Measurements from ENCODE around the gene PTS. TPM values are rescaled to one million over a fixed set of nuclear protein-coding genes. Genes with fewer than 3 reads are reported as not detected.
"Not testable (repeated sequence)": the region's sequence is repeated elsewhere in the genome, so short reads cannot be mapped to it uniquely, and the experiment has no call there.

PTS gene
- total RNA-seq, 3 donors from 2014 or later: 21.8 to 40.4 (median 38.7) TPM

DNA sequence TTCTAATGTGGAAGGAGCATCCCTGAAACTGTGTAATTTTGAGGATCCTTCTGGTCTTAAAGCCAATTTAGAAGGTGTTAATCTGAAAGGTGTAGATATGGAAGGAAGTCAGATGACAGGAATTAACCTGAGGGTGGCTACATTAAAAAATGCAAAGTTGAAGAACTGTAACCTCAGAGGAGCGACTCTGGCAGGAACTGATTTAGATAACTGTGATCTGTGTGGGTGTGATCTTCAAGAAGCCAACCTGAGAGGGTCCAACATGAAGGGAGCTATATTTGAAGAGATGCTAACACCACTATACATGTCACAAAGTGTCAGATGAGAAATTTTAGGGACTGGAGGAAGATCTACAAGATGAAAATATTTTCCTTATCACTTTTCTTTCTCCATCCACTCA lies 43.4 kb upstream of the PTS start:
- intact Hi-C loops (cut with DNase I; ENCODE audit: low total_unique reads): no loop called here
- H3K36me3 ChIP-seq: no peaks in the 10 kb centered on the region
- no peak for DNase-seq (ENCODE audit: low spot score in 2 of 2)
- H3K9me3 ChIP-seq: no peaks in the 10 kb centered on the region
- H3K4me1 ChIP-seq: no peaks in the 10 kb centered on the region
- no peak overlapping the region for H3K27ac ChIP-seq
- no peaks in the 10 kb centered on the region for H3K27me3 ChIP-seq
- no peak for TF ChIP-seq POLR2AphosphoS5 (IDR thresholded peaks at IDR 0.05)
- no peak for TF ChIP-seq POLR2A (IDR thresholded peaks at IDR 0.05)
- TF ChIP-seq, protein P1, sequence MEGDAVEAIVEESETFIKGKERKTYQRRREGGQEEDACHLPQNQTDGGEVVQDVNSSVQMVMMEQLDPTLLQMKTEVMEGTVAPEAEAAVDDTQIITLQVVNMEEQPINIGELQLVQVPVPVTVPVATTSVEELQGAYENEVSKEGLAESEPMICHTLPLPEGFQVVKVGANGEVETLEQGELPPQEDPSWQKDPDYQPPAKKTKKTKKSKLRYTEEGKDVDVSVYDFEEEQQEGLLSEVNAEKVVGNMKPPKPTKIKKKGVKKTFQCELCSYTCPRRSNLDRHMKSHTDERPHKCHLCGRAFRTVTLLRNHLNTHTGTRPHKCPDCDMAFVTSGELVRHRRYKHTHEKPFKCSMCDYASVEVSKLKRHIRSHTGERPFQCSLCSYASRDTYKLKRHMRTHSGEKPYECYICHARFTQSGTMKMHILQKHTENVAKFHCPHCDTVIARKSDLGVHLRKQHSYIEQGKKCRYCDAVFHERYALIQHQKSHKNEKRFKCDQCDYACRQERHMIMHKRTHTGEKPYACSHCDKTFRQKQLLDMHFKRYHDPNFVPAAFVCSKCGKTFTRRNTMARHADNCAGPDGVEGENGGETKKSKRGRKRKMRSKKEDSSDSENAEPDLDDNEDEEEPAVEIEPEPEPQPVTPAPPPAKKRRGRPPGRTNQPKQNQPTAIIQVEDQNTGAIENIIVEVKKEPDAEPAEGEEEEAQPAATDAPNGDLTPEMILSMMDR (IDR thresholded peaks at IDR 0.05): no peak
- H3K4me3 ChIP-seq: no peak overlapping the region

GRCh38 chr11:112185883-112186282 lies 40.3 kb upstream of the PTS start:
- Histone ChIP-seq H3K36me3 (no peaks in the 10 kb centered on the region), H3K4me3 (no peak overlapping the region), H3K9me3 (no peaks in the 10 kb centered on the region), H3K27ac (no peak overlapping the region), H3K27me3 (no peaks in the 10 kb centered on the region), H3K4me1 (no peaks in the 10 kb centered on the region)
- no peak for DNase-seq (ENCODE audit: low spot score in 2 of 2)
- intact Hi-C loops (cut with DNase I; ENCODE audit: low total_unique reads): no loop called here
- TF ChIP-seq, protein P1 (IDR thresholded peaks at IDR 0.05): no peak
- TF ChIP-seq POLR2AphosphoS5 (IDR thresholded peaks at IDR 0.05) (no peak), POLR2A (IDR thresholded peaks at IDR 0.05) (no peak)

- no peaks in the 10 kb centered on the region for H3K36me3 ChIP-seq
- H3K4me1 ChIP-seq: no peaks in the 10 kb centered on the region
- no peak overlapping the region for H3K4me3 ChIP-seq
- H3K27ac ChIP-seq: no peak overlapping the region
- intact Hi-C loops (cut with DNase I; ENCODE audit: low total_unique reads): no loop called here
- no peak for TF ChIP-seq POLR2A (IDR thresholded peaks at IDR 0.05)
- TF ChIP-seq POLR2AphosphoS5 (IDR thresholded peaks at IDR 0.05): no peak
- TF ChIP-seq, protein P1 (IDR thresholded peaks at IDR 0.05): no peak
- no peaks in the 10 kb centered on the region for H3K27me3 ChIP-seq
- no peak for DNase-seq (ENCODE audit: low spot score in 2 of 2)
- no peaks in the 10 kb centered on the region for H3K9me3 ChIP-seq
Measured at GRCh38 chr11:112186304-112186703, 39.9 kb upstream of the PTS start.

- H3K4me3 ChIP-seq; H3K36me3 ChIP-seq; H3K4me1 ChIP-seq; intact Hi-C loops (cut with DNase I; ENCODE audit: low total_unique reads); H3K27ac ChIP-seq; H3K9me3 ChIP-seq; DNase-seq (ENCODE audit: low spot score in 2 of 2); H3K27me3 ChIP-seq: not testable (repeated sequence)
Measured at GRCh38 chr11:112195113-112195512, 31.1 kb upstream of the PTS start.

GRCh38 chr11:112195951-112196351 lies 30.3 kb upstream of the PTS start:
- no peaks in the 10 kb centered on the region for H3K9me3 ChIP-seq
- no peaks in the 10 kb centered on the region for H3K36me3 ChIP-seq
- no peak overlapping the region for H3K4me3 ChIP-seq
- no peaks in the 10 kb centered on the region for H3K27me3 ChIP-seq
- no peaks in the 10 kb centered on the region for H3K4me1 ChIP-seq
- intact Hi-C loops (cut with DNase I; ENCODE audit: low total_unique reads): no loop called here
- H3K27ac ChIP-seq: no peak overlapping the region
- TF ChIP-seq POLR2A (IDR thresholded peaks at IDR 0.05) (no peak), POLR2AphosphoS5 (IDR thresholded peaks at IDR 0.05) (no peak)
- TF ChIP-seq, protein P1 (IDR thresholded peaks at IDR 0.05): no peak
- DNase-seq (ENCODE audit: low spot score in 2 of 2): no peak

DNA sequence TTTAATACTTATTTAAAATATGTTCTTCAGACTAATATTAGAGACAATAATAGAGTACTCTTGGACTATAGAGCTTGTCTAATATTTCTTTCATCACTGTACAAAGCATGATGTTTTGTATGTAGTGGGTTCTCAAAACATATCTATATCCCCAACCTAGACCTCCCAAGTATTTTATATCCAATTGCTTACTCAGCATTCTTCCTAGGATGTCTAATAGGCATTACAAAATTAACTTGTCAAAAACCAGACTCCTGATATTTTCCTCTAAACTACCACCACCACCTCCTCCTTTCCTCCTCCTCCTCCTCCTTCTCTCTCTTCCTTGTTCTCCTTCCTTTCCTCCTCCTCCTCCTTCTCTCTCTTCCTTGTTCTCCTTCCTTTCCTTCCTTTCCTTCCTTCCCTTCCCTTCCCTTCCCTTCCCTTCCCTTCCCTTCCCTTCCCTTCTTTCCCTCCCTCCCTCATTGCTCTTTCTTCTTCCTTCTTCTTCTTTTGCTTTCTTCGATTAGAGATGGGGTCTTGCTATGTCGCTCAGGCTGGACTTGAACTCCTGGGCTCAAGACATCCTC lies 29.6 kb upstream of the PTS start:
- Histone ChIP-seq H3K9me3 (no peaks in the 10 kb centered on the region), H3K4me3 (no peak overlapping the region), H3K27me3 (no peaks in the 10 kb centered on the region), H3K36me3 (no peaks in the 10 kb centered on the region), H3K27ac (no peak overlapping the region), H3K4me1 (no peaks in the 10 kb centered on the region)
- TF ChIP-seq, protein P1 (IDR thresholded peaks at IDR 0.05): no peak
- no peak for TF ChIP-seq POLR2A (IDR thresholded peaks at IDR 0.05)
- DNase-seq (ENCODE audit: low spot score in 2 of 2): no peak
- intact Hi-C loops (cut with DNase I; ENCODE audit: low total_unique reads): no loop called here

DNA sequence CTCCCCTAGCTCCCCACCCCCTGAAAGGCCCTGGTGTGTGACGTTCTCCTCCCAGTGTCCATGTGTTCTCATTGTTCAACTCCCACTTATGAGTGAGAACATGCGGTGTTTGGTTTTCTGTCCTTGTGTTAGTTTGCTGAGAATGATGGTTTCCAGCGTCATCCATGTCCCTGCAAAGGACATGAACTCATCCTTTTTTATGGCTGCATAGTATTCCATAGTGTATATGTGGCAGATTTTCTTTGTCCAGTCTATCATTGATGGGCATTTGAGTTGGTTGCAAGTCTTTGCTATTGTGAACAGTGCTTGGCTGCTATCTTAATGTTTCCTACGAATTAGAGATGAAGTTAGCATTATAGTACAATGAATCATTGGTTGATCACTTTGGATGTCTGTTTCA lies 27.1 kb upstream of the PTS start:
- DNase-seq (ENCODE audit: low spot score in 2 of 2); intact Hi-C loops (cut with DNase I; ENCODE audit: low total_unique reads); H3K4me3 ChIP-seq: not testable (repeated sequence)

More for the DNA sequence above, 27.1 kb upstream of the PTS start:
- H3K9me3 ChIP-seq, H3K36me3 ChIP-seq, H3K4me1 ChIP-seq, H3K27me3 ChIP-seq, H3K27ac ChIP-seq: not testable (repeated sequence)
